HL-60 (cell line): ENCODE measurements around the gene TSSK2.

Experiments
- CTCF ChIP-seq: IDR thresholded peaks from one replicate; pipeline ENCODE4 v1.5.1; 2011; ENCODE audit warnings: low read length, control low read depth, inconsistent platforms; ENCODE audit not compliant: insufficient read depth
- POLR2AphosphoS5 ChIP-seq: IDR thresholded peaks from 2 replicates; pipeline ENCODE4 v1.6.1; 2012; ENCODE audit warnings: low read depth
- SPI1 ChIP-seq: IDR thresholded peaks from 2 replicates; pipeline ENCODE4 v1.6.1; 2012; ENCODE audit warnings: low read depth, mild to moderate bottlenecking, borderline replicate concordance

- TF ChIP-seq CTCF (no peak), POLR2AphosphoS5 (no peak), SPI1 (no peak)
These were observed 17.4 kb downstream of the TSSK2 start for GRCh38 chr22:19148417-19149046.
